Fibroblast of skin of left biceps (primary cell): ENCODE results near the gene ROBO3.

Source experiments
- DNase-seq, 2 experiments: peaks; one replicate each; pipeline ENCODE4 v3.0.0-alpha.2; 2013; ENCODE audit warnings: low read depth in 2 of 2

Gene ROBO3, protein sequence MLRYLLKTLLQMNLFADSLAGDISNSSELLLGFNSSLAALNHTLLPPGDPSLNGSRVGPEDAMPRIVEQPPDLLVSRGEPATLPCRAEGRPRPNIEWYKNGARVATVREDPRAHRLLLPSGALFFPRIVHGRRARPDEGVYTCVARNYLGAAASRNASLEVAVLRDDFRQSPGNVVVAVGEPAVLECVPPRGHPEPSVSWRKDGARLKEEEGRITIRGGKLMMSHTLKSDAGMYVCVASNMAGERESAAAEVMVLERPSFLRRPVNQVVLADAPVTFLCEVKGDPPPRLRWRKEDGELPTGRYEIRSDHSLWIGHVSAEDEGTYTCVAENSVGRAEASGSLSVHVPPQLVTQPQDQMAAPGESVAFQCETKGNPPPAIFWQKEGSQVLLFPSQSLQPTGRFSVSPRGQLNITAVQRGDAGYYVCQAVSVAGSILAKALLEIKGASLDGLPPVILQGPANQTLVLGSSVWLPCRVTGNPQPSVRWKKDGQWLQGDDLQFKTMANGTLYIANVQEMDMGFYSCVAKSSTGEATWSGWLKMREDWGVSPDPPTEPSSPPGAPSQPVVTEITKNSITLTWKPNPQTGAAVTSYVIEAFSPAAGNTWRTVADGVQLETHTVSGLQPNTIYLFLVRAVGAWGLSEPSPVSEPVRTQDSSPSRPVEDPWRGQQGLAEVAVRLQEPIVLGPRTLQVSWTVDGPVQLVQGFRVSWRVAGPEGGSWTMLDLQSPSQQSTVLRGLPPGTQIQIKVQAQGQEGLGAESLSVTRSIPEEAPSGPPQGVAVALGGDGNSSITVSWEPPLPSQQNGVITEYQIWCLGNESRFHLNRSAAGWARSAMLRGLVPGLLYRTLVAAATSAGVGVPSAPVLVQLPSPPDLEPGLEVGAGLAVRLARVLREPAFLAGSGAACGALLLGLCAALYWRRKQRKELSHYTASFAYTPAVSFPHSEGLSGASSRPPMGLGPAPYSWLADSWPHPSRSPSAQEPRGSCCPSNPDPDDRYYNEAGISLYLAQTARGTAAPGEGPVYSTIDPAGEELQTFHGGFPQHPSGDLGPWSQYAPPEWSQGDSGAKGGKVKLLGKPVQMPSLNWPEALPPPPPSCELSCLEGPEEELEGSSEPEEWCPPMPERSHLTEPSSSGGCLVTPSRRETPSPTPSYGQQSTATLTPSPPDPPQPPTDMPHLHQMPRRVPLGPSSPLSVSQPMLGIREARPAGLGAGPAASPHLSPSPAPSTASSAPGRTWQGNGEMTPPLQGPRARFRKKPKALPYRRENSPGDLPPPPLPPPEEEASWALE (N-terminal part only)

DNA sequence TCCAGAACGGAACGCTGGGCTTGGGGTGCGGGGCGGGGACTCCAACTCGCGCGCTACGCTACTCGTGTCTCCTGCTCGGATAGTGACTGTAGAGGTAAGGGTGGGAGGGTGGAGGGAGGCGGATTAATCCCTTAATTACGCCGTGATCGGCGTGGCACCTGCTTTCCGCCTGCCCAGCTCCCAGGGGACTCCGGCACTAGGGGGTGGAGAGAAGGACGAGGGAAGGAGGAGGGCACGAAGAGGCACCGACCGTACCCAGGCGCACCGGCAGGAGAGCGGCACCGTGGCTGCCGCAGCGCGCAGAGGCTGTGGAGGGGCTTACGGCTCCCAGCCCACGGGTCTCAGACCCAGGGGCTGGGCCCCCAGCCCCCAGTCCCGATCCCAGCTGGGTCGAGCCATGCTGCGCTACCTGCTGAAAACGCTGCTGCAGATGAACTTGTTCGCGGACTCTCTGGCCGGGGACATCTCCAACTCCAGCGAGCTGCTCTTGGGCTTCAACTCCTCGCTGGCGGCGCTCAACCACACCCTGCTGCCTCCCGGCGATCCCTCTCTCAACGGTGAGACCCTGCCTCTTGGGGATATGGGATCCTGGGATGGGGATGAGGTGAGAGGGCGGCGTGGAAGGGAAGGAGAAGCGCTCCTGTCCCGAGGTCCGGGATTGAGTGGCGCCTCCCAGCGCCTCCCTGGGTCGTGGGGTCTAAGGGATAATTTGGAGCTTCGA is at the start of gene ROBO3:
Gene ROBO3 (plus strand): TSS at position 252 of the 721 bp plus-strand sequence. CDS start 146 bp downstream, at position 398.
- DNase-seq: no peak

DNA sequence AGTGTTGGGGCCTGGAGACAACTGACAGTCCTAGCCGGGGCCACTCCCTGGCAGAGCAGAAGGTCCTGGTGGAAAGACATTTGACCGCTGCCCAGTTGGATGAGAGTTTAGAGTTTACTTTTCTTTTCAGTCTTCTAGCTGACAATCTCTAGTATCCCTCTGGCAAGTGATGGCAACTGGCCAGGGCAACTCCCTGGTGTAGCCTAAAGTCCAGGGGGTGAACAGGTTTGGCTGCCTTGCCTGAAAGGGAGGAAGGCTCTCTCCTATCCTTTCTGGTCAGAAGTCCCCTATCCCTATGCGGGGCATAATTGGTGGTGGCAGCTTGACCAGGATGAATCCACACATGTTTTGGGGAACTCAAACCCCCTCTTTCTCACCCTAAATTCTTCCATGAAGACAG is 48.2 kb upstream of the ROBO3 start:
- no peak for DNase-seq

DNA sequence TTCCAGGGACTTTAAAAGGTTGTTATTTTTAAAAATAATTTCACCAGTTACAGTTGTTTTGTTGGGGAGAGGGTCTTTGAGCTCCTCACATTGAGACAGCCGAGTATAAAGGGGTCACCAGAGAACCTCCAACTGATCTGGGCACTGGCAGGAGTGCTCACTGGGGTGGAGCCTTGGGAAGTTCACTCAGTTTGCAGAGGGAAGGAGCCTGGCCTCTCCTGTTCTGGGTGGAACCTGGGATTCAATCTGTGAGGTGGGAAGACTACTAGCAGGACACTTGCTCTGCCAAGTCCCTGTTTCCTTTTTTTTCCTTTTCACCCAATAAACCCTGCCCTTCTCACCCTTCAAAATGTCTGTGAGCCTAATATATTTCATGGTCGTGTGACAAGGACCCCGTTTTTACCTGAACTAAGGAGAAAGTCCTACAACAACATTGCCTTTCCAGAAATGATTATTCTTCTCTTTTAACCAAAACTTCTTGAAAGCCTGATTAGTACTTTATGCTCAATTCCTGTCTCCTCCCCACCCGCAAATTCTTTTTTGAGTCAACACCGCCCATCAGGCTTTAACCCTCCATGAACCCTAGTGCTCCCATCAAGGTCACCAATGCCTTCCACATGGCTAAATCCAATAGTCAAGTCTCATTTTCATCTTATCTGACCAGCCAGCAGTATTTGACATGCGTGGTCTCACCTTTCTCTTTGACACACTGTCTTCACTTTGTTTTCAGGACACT is 43.1 kb upstream of the ROBO3 start:
- no peak for DNase-seq

DNA sequence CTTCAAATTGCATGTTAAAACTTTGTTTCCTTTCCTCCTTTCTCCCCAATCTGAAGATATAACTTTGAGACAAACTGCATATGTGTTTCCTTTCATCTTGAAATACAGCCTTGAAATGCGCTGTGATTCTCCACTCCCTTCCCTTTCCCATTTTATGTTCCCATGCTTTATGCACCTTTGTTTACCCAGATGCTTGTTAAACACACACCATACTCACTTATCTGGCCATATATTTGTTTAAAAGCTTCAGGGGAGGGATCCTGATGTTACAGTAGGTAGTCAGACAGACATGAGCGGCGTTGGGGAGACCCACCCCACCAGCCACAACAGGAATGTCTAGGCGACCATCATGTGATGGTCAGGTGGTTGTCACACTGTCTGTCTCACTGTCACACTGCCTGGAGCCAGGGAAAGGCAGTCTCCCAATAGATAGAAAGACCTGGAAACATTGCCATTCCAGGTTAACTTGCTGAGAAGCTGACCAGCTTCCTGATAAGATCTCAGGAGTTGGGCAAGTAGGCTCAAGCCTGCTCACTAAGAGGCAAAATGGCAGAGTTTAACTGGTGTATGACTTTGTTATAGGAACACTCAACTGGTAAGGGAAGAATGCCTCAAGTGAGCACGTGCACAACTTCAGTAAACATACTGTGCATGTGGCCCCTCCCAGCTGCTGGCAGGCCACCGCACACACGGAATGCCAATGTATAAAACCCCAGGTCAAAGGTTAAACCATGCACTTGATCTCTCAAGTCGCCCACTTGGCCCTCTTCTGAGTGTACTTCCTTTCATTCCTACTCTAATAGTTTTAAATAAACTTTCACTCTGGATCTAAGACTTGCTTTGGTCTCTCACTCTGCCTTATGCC is 41.5 kb upstream of the ROBO3 start:
- DNase-seq: no peak

DNA sequence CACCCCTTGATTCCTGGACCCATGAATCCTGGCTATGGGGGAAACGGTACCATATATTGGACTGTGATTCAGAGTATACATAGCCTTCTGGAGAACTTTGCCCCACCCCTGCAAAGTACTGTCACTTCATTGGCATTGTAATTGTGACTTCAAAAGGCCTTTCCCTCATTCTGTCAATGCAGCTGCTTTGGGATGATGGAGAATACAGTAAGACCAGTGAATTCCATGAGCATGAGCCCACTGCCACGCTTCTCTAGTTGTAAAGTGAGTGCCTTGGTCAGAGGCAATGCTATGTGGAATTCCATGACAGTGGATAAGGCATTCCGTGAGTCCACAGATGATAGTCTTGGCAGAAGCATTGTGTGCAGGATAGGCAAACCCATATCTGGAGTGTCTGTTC is 39.4 kb upstream of the ROBO3 start:
- DNase-seq: no peak

DNA sequence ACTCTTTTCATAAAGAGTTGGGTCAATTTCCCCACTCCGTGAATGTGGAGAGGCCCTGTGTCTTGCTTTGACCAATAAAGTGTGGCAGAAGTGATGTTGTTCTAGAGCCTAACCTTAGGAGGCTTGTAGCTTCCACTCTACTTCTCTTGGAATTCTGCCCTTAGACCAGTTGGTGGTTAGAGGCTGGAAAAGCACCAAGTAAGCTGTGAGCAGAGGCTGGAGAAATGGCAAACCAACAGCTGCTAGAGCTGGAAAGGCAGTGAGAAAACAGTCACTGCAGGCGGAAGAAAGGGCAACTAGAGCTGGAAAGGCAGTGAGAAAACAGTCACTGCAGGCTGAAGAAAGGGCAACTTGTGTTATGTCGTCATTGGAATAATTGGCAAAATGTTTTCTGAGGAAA is 35.2 kb upstream of the ROBO3 start:
- DNase-seq: no peak

DNA sequence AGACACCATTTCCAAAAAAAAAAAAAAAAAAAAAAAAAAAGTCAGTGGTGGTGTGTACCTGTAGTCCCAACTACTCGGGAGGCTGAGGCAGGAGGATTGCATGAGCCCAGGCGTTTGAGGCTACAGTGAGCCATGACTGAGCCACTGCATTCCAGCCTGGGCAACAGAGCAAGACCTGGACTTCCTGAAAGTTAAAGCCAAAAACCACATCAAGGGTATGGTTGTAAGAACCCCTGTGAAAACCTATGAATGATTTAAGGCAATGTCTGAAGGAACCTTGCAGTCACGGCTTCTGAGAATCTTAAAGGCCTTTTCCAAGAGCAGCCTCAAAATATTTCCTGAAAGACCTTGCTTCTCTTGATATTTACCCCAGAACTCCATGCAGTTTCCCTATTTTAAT is 34.5 kb upstream of the ROBO3 start:
- no peak for DNase-seq

DNA sequence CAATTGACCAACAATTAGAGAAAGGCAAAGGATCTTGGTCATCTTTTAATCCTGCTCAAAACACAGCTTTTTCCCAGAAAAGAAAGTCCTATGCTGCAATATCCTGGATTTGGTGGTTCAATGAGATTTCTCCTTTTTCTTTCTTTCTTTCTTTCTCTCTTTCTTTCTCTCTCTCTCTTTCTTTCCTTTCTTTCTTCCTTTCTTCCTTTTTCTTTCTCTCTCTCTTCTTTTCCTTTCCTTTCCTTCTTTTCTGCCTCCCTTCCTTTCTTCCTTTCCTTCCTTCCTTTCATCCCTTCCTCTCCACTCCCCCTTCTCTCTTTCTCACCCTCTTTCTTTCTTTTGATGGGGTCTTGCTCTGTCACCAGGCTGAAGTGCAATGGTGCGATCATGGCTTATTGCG is 33.3 kb upstream of the ROBO3 start:
- DNase-seq: no peak

DNA sequence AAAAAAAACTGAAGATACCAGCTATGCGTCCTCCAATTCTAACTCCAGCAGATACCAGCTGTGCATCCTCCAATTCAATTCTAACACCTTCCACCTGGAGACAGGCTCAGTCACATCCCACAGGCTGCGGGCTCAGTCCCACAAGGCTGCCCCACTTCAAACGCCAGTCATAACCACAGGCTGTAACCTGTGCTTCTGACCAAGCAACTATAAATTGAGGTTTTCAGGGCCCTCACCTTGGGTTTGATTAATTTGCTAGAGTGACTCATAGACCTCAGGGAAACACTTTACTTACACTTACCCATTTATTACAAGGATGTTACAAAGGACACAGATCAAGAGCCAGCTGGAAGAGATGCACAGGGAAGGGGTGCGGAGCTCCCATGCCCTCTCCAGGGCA is 32.7 kb upstream of the ROBO3 start:
- DNase-seq: no peak

DNA sequence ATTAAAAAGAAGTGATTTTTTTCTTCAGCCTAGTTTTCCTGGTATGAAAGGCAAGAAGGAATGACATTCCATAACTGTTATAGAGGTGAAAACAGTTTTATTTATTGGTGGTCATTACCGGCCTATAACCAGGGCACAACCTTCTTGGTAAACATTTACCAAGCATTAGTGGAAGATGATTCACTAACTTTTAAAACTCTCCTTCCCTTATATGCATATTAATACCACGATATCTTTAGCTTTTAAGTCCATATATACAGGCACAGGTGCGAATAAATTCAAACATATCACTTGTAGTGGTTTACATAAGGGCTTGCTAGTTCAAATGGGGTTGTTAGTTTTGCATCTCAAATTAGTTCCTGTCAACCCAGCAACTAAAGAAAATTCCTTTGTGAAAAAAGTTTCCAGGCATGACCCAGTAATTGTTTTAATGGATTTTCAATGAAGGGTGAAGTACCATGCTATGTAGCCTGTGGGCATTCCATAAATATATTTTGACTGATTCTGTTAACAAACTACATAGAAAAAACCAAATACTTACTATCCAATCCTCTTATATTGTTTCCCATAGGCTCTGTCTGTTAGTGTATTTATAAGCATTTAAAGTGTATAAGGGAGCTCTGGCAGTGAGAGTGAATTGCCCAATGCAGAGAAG is 30.6 kb upstream of the ROBO3 start:
- no peak for DNase-seq

DNA sequence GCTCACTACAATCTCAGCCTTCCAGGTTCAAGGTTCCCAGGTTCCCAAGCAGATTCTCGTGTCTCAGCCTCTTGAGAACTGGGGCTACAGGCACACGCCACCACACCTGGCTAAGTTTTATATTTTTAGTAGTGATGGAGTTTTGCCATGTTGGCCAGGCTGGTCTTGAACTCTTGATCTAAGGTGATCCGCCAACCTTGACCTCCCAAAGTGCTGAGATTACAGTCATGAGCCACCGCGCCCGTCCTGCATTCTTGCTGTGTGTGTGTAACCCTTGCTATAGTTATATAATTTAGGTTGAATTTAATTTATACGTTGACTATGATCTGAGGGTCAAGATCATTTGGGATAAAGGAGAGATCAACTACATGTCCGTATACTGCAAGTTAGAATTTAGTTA is 29.3 kb upstream of the ROBO3 start:
- no peak for DNase-seq

DNA sequence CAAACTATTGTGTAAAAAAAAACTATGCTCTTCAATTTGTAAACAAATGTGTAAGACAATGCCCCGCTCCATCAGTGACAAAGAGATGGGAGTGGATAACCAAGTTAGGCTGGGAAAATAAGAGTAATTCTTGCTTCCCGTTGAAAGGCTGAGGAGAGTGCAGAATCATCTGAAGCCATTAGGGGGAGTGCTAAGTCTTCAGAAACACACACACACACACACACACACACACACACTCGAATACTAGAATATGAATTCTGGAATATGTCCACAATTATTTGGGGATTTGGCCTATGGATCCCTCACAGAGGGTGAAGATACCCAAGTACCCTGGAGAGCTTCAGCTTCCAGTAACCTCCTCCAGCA is 27.8 kb upstream of the ROBO3 start:
- DNase-seq: peak; percentile 55 to 69

DNA sequence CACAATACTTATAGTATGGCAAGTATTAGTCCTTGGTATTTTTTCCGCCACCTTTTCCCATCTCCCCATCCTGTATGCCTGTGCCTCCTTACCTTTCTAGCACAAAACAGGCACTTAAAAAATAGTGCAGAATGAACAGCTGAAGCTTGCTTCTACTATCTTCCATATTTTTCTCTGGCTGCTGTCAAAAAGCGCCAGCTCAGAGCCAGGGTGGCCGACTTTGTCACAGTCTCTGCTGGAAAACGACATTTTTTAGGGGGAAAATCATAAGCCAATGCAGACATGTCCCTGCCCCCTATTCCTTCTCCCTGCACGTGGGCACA is 26.5 kb upstream of the ROBO3 start:
- no peak for DNase-seq

DNA sequence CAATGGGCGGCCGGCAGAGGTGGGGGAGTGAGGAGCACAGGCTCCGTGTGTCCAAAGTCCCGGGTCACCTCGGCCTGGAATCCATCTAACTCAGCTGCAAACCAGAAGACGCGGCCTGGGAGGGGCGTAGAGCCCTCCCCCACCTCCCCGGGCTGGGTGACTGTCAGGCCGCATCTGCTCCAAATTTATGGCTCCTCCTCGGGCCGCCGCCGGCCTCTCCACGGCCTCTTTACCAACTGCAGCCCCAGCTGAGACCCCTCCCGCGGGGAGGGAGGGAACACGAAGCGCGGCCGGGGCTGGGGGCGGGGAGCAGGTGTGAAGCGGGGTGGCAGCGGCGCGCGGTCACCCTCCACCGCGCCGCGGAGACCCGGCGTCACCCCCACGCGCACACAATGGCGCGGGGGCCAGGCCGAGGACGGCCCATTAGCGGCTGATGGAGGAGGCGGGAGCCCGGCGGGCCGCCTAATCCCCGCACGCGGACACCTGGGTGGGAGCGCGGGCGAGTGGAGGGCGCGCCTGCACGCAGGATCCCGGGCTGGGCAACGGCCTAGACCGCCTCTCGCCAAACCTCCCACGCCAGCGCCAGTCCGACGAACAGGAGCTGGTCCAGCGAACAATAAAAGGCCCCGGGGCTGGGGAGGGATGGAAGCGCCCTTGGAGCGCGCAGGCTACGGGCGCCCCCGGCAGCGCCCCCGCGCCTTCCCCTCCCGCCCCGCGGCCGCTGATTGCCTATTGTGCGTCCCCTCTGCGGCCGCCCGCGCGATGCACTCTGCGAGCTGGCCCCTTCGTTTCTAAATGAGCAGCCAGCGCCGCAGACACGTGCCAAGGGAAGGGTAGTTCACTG is 25.9 kb upstream of the ROBO3 start:
- DNase-seq: no peak

DNA sequence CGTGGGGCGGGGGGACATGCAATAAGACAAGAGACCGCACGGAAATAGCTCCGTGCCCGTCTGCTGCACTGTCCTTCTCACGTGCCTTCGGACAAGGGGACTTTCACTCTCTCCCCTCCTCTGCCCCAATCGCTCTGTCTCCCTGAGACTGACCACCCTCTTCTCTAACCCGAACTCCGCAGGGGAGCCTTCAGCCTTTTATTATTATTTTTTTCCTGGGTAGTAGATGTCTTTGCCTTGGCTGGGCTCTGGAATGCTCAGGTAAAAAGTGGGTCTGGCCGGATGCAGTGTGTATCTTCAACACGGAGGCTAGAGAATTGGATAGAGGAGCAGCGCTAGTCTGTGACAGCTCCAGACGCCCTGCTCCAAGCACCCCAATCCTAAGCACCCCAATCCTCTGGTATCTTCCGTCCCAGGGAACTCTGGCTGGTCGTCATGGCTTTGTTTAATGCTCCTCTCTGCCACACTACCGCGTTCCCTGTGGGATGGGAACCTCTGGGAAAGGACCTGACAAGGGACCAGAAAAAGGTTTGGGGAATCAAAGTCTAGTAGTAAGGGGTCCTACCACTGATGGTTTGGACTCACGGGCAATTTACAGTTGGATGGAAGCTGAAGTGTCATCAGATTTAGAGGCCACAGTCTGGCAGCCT is 25.1 kb upstream of the ROBO3 start:
- DNase-seq: no peak

DNA sequence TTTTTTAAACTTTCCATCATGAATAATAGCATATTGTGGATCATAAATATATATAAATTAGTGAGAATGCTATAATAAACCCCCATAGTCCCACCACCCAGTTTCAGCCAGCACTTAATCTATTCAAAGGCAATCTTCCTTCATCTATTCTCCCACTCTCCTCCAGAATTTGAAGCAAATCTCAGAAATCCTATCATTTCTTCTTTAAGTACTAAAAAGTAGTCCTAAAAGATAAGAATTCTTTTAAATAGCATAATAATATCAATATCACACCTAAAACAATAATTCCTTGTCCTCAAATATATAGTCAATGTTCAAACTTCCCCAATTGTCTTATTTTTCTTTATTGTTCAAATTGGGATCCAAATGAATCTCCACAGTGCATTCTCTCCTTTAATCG is 24.6 kb upstream of the ROBO3 start:
- DNase-seq: no peak

DNA sequence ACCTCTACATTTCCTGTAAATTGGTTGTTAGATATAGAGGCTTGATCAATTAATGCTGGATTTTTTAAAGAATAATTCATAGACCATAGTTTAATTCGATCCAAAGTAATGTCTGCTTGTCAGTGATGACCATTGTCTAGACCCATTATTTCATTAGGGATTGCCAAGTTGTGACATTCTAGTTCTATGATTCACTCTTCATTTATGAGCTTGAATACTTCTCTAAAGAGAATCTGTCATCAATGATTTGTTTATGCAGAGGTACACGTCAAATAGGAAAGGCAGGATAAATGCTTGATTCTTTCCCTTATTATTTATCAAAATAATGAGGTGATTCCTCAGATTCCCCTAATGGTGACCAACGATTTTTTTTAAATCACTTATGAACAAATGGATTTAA is 24.0 kb upstream of the ROBO3 start:
- no peak for DNase-seq

DNA sequence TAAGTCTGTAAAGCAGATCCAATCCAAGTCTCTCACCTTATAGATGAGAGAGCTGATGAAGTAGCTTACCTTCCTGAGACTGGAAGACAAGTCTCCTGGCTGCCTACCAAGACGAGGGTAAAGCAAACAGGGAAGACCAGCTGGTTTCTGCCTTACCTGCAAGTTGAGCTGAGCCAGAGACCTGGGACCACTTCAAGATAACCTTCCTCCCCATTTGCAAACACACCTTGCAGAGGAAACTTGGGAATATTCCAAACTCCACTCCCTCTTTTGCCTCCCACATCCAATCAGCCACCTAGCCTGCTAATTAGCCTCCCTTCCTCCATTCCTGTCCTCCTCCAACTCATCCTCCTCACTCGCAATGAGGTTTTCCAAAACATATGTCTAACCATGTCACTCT is 23.4 kb upstream of the ROBO3 start:
- no peak for DNase-seq
